Eye (tissue), 1 donor: Measurements from ENCODE around the gene NTN5.

ENCODE experiments used
- DNase-seq: peaks from one replicate; pipeline ENCODE4 v3.0.0-alpha.2; 2015

The NTN5 gene

DNA sequence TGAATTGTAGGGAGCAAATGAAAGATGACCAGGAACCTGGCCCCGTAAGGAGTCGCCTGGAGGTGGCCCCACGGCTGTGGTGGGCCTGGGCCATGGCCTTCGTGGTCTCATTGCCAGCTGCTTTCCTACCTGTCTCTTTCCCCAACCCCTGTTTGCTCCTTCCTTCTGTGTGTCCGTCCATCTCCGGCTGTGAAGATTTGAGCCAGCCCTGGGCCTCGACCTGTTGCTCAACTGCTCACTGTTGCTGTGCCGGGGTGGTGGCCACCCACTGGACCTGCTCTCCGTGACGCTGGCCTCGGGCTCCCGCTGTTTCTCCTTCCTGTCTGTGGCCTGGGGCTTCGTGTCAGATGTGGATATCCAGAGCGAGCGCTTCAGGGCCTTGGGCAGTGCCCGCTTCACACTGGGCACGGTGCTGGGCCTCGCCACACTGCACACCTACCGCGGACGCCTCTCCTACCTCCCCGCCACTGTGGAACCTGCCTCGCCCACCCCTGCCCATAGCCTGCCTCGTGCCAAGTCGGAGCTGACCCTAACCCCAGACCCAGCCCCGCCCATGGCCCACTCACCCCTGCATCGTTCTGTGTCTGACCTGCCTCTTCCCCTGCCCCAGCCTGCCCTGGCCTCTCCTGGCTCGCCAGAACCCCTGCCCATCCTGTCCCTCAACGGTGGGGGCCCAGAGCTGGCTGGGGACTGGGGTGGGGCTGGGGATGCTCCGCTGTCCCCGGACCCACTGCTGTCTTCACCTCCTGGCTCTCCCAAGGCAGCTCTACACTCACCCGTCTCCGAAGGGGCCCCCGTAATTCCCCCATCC lies 44.1 kb downstream of the NTN5 start:
- DNase-seq = no peak

DNA sequence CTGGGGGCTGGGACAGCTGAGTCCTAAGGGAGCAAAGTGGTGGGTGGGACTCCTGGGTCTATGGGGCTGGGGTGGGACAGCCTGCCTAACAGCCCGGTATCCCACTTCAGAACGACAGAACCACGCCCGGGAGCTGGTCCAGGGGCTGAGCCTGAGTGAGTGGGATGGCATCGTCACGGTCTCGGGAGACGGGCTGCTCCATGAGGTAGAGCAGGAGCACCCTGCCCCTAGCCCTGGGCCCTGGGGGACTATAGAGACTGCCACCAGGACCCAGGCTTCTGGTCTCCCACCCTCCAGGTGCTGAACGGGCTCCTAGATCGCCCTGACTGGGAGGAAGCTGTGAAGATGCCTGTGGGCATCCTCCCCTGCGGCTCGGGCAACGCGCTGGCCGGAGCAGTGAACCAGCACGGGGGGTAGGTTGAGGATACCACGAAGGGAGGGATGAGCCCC lies 44.9 kb downstream of the NTN5 start:
- no peak for DNase-seq

DNA sequence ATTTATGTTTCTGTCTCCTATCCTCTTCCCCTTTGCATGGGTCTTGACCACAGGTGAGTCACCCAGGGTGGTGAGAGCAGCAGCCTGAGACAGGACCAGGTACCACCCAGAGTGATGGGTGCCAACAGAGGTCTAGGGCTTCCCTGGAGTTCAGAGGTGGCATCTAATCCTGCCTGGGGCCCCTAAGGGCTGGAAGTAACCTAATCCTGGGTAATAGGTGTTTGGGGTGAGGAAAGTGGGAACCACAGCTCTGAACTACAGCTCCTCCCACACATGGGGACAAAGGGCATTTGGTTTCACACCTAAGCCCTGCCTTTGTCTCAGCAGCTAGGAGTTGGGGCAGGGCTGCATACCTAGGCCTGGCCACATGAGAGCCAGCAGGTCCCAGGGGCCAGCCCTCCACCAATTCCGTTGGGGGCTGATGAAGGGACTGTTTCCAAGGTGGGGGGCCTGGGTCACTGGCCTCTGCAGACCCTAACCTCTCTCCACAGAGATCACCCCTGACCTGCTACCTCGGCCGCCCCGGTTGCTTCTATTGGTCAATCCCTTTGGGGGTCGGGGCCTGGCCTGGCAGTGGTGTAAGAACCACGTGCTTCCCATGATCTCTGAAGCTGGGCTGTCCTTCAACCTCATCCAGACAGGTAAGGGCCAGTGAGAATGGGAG lies 45.5 kb downstream of the NTN5 start:
- no peak for DNase-seq

- no peak for DNase-seq
These were observed 46.9 kb downstream of the NTN5 start for GRCh38 chr19:48625891-48626327.

GRCh38 chr19:48624791-48625723 lies 47.8 kb downstream of the NTN5 start:
- DNase-seq = no peak

- peak; percentile 99 for DNase-seq
These were observed 48.7 kb downstream of the NTN5 start for GRCh38 chr19:48624067-48624594.

DNA sequence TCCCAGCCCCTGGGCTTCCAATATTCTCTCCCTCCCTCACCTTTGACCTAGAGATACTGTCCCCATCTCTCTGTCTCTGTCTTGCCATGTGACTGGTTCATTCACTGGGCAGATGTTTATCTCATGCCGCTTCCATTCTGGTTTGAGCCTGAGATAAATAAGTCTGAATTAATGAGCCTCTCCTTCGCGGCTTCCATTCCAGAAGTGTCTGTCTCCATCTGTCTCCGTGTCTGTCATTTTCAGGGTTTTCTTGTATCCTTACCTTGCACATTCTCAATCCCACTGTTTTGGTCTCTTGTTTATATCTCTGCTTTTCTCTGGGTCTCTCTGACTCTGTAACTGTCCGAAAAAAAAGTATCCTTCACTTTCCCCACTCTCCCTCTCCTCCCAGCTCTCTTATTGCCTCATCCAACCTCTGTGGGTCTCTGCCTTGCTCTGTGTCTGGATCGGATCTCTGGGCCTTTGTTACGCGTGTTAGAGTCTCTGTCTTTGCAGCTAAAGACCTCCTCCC lies 49.2 kb downstream of the NTN5 start:
- no peak for DNase-seq

DNA sequence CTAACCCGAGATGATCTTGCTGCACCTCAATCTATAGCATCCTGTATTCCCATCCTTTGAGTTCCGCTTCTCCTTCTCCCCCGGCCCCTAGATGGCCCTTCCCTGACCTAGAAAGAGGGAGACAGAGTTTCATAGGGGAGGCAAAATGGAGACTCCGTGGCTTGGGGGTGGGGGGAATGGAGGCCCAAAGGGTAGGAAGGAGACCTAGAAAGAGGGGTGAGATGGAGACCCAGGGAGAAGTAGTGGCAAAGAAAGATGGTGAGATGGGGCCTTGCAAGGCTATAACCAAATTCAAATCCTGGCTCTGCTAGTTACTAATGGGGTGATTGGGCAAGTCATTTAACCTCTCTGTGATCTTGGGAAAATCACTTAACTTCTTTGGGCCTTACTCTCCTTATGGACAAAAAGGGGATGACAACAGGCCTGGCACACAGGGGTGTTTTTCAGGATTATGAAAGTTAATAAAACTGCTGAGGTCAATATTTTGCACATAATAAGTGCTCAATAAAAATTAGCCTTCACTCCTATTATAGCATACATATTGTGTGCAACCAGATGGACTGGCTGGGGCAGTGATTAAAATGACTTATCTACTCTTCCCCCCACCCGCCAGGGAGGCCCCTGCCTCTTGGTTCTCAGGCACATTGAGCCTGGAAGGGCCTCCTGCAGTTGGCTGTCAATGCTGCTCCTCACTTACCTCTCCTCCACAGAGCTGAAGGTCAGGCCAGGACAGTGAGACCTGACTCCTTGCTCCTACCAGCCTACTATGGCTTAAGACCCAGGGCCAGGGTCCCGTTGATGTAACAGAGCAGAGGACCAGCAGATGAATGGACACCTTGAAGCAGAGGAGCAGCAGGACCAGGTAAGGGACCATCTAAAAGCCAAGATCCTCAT lies 52.9 kb downstream of the NTN5 start:
- no peak for DNase-seq

DNA sequence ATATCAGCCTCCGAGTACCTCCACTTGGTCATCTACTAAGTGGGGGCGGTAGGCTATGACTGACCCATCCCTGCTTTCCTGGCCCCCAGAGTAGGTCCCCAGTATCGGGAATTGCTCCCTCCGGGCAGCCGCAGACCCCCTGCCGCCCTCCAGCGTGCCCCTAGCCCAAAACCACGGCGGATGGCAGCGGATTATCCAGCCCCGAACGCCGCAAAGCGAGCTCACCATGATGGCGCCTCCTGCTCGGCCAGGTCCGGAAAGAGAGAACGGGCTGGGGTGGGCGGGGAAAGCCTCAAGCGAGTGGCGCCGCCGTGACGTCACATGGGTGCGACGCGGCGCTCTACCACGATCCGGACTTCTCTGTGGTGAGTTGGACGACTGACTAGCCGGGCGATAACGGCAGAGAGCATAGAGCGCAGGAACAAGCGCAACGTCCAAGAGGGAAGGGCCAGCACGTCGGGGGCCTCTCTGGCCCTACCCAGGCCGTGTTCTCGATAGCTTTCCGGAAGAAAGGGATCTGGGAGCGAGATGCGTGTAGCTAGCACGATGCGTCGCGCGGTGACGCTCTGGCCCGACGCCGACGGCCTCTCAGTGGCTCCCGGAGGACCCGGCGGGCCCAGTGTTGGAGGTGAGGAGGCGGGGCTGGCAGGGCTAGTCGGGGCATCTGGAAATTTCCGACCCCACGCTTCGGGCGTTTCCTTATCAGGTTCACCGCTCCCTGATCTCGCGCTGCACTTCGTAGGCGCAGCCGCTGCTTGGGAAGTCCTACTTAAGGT lies 53.7 kb downstream of the NTN5 start, which contains the start of the genes RPL18 and SPHK2:
RPL18 (minus strand) TSS at position 263 of the 776 bp plus-strand sequence; CDS start at position 228, 35 bp downstream.
SPHK2 (plus strand) TSS at position 591 of the 776 bp plus-strand sequence. CDS start 1,009 bp downstream, outside the sequence.
- DNase-seq = peak; percentile 99

- DNase-seq = no peak
These were observed 54.4 kb downstream of the NTN5 start for GRCh38 chr19:48618278-48618915.

- DNase-seq = no peak
These were observed 55.5 kb downstream of the NTN5 start for GRCh38 chr19:48617146-48617937.

GRCh38 chr19:48616491-48617056 lies 56.2 kb downstream of the NTN5 start:
- no peak for DNase-seq

DNA sequence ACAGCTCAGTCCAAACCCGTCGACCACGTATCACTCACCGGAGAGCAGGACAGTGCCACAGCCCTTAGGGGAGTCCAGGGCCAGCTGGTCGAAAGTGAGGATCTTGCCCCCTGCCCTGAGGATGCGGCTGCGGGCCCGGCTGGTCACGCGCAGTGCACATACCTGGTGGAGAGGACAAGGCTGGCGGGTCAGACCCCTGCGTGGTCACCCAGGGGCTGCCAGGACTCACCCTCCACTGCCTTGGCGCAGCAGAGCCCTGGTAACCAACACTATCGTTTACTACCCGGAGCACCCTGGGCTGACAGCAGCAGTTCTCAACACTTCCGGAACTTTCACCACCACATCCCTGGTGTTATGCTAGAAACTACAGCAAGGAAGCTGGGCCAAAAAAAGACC lies 56.8 kb downstream of the NTN5 start:
- DNase-seq = no peak

DNA sequence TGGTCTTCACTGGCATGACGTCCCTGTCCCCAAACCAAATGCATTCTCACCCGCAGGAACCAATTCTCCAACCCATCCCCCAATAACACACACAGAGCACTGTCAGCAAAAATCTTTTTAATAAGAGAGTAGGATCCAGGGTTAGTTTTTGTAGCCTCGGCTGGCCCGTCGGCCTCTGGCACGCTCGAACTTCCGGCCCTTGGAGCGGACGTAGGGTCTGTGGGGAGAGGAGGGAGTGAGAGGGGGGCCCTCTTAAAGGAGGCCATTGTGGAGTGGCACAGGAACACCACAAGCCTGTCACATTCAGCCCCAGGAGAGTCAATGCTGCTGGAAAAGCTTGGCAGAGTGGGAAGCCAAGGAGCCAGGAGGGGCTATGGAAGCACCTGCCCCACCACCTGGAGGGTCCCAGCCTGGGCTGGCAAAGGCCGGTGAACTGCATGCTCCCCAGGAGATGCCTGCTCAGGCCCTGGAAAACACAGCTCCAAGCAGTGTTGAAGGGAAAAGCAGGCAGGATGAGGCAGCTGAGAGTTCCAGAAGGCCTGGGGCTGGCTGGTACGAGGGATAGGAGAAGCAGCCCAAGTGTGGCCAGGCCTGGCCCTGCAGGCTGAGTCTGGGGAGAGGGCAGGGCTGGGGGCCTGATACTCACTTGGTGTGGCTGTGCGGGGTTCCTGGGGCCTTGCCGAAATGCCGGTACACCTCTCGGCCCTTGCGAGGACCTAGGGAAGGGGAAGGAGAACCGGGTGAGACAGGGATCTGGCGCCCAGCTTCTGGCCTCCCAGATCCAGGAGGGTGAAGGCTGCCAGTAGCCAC lies 57.4 kb downstream of the NTN5 start:
- DNase-seq = no peak

DNA sequence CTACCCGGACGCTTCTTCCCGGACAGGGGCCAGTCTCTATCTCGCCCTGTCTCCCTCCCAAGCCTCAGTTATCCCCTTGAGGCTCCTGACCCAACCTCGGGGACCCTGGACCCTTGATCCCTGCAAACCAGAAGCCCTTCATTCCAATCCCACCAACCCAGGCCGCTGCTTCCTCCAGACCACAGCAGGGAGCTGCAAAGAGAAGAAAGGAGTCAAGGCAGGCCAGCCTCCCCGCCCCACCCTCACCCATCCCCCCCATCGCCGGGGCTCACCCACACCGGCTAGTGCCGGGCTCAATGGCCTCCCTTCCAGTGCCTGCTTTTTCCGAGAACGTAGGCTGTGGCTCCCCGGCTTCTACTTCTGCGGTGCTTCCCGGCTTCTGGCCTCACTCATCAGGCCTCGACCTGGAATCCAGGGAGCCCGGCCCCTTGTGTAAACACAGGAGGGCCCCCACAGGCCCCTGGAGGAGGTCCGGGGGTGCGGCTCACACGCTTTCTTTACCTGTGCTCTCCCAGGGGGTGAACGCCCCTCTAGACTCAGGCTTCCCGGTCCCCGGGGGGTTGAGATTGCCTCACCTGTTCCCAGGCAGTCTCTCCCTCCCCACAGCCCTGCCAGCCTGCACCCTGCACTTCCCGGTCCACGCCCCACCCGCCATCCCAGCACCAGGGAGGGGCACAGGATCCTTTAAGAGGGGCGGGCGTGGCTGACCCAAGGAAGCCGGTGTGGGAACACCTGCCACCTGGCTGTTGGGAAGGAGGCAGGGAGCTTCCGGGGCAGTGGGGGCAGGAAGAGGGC lies 58.2 kb downstream of the NTN5 start, which contains the start of gene FAM83E:
FAM83E (minus strand) TSS at position 641 of the 795 bp plus-strand sequence. CDS start 1,704 bp downstream, outside the sequence.
- no peak for DNase-seq

DNA sequence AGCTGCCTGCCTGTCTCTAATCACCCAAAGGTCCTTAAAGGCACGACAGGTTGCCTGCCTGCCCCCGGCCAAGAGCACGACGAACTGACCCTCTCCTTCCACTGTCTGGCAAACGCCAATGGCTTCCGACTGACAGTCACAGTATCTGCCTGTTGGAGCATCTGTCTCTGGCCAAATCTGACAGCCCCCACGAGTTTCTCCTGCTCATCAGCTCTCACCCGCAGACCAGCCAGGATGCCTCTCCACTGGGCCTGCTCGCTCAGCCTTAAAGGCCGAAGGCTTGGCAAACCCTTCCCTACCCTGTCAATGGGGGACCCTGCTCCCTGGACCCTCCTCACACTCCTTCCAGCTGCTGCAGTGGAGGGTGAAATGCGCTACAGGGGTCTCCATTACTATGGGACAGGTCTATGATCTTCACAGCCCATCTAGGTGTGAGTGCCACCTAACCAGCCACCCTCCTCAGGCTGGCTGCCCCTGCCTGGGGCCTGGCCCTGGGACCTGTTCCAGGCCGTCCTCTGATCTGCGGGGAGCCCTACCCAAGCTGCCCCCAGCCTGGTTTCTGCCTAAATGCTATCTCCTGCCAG lies 58.9 kb downstream of the NTN5 start:
- no peak for DNase-seq
